D721Med (cell line): ENCODE measurements around the gene SEPTIN1.

ENCODE experiments used
- DNase-seq: peaks from one replicate; pipeline ENCODE4 v3.0.0; 2011; ENCODE audit warnings: low spot score; ENCODE audit not compliant: insufficient read length
- FAIRE-seq: peaks from 2 replicates; lab custom pipeline; 2011; peaks lifted over from hg19 to GRCh38; lab: Jason Lieb, UNC
- TF ChIP-seq, protein P1 (sequence below): IDR thresholded peaks from 2 replicates; pipeline ENCODE4 v1.5.1; 2012; ENCODE audit warnings: mild to moderate bottlenecking, control low read depth; ENCODE audit not compliant: insufficient read depth; ENCODE audit errors: missing control alignments

Gene SEPTIN1

DNA sequence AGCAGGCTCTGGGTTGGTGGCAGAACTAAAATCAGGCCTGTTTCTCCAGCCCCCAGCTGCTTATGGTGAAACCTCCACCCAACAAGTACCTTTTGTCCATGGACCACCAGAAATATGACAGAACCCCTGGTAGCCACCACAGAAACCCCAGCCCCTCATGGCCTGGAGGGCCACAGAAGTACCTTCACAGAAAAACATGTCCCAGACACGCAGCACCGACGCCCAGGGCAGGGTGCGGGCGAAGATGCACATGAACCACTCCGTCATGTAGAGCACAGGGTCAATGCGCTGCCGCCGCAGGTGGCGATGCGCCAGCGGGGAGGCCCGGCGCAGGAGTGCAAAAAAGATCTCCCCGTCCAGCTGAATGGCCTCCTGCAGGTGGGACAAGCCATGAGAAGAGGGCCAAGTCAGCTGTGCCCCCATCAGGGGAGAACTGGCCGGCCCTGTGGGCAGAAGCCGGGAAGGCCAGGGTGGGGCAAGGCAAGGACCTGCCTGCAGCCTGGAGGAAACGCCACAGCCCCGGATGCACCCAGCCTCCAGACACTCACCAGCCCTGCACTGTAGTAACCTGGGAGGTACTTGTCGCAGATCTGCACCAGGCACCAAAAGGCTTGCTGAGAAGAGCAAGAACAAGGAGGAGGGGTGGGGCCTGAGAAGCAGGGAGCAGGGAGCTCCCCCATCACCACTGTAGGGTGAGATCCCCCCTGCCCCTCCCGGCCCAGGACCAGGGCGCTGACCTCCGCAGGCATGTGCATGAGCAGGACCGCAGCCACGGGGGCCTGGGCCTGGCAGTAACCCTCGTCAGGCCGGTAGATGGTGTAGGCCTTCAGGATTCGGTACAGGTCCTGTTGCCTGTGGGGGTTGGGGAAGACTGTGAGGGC lies 23.1 kb downstream of the SEPTIN1 start:
- DNase-seq, result no peak
- TF ChIP-seq, protein P1, sequence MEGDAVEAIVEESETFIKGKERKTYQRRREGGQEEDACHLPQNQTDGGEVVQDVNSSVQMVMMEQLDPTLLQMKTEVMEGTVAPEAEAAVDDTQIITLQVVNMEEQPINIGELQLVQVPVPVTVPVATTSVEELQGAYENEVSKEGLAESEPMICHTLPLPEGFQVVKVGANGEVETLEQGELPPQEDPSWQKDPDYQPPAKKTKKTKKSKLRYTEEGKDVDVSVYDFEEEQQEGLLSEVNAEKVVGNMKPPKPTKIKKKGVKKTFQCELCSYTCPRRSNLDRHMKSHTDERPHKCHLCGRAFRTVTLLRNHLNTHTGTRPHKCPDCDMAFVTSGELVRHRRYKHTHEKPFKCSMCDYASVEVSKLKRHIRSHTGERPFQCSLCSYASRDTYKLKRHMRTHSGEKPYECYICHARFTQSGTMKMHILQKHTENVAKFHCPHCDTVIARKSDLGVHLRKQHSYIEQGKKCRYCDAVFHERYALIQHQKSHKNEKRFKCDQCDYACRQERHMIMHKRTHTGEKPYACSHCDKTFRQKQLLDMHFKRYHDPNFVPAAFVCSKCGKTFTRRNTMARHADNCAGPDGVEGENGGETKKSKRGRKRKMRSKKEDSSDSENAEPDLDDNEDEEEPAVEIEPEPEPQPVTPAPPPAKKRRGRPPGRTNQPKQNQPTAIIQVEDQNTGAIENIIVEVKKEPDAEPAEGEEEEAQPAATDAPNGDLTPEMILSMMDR, result no peak
- FAIRE-seq, result no peak

- TF ChIP-seq, protein P1, result no peak
- FAIRE-seq (no peak), DNase-seq (no peak)
Measured at GRCh38 chr16:30358577-30358936, 23.8 kb downstream of the SEPTIN1 start.

DNA sequence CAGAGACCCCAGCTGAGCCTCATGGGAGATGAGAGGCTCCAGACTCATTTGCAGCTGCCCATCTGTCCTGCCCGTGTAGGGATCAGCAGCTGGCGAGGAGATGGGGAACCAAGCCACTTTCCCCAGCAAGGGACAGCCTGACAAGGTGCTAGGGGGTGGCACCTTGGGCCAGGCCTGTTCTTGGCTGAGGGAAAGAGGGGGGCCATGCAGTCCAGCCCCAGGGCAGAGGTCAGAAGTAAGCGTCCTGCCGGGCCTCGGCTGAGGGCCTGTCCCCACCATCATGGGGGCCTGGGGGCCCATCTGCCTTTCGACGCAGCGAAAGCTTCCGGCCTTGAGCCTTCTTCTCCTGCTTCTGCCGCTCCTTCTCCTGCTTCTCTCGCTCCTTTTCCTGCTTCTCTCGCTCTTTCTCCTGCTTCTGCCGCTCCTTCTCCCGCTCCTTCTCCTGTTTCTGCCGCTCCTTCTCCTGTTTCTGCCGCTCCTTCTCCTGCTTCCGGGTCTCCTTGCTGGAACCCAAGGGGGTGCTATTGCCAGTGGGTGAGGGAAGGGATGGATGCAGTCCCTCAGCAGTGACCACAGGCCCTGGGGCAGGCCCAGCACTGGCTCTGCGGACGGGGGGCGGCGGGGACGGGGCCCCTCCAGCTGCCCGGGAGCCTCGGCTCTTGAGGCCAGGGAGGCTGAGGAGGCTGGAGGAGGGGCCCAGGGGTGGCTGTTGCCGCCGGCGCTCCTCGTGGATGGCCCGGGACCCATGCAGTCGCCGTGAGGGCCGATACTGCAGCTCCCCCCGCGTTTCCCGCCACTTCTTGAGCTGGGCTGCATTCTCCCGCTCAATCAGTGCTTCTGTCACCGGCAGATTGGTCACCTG lies 24.4 kb downstream of the SEPTIN1 start:
- FAIRE-seq (no peak), DNase-seq (no peak)
- TF ChIP-seq, protein P1, result no peak

- DNase-seq, result no peak
- no peak for FAIRE-seq
- TF ChIP-seq, protein P1, result no peak
Measured at GRCh38 chr16:30357085-30357714, 25.2 kb downstream of the SEPTIN1 start.

DNA sequence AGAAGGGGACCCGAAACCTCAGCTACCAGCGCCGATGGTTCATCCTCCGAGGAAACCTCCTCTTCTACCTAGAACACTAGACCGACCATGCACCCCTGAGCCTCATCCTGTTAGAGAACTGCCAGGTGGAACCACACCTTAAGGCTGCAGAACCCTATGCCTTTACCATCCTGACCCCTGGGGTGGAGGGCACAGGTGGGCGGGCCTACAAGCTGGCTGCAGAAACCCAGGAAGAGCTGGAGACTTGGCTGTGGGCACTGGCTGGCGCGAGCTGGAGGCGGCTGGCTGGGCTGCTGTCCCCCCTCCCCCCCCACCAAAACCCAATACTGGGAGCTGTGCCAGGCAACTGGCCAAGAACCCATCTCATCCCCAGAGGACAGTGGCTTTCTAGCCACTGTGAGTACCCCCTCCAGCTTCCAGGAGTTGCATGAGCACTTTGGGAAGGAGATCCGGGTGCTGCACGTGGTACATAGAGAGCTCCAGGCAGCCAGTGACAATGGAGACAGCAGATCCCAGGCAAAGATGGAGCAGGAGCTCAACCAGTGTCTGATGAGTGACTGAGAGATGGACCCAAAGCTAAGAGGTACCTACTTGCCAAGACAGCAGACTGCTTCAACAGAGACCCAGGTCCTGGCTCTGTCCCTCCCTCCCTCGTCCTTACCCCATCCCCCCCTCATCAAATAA lies 25.8 kb downstream of the SEPTIN1 start:
- FAIRE-seq (no peak), DNase-seq (no peak)
- TF ChIP-seq, protein P1, result no peak

GRCh38 chr16:30355954-30356308 lies 26.4 kb downstream of the SEPTIN1 start:
- FAIRE-seq, result no peak
- TF ChIP-seq, protein P1, result no peak
- DNase-seq, result no peak
